Effector memory CD4-positive, alpha-beta T cell (primary cell): ENCODE data around the gene DUSP16.

Experiments
- DNase-seq, 3 donors: peaks; one replicate each; pipeline ENCODE4 v3.0.0-alpha.2; 2020
- H3K27ac ChIP-seq: 2 replicates; pipeline ENCODE4 v1.7.0; 2013; ENCODE audit warnings: mild to moderate bottlenecking, low read length, moderate library complexity; ENCODE audit not compliant: insufficient read depth, poor library complexity, severe bottlenecking
- H3K27me3 ChIP-seq: replicated peaks from 2 replicates; pipeline ENCODE4 v1.7.0; 2013; ENCODE audit warnings: mild to moderate bottlenecking, low read length; ENCODE audit not compliant: insufficient read depth, control insufficient read depth, poor library complexity, severe bottlenecking
- H3K36me3 ChIP-seq: 2 replicates; pipeline ENCODE4 v1.7.0; 2013; ENCODE audit warnings: mild to moderate bottlenecking, low read length, moderate library complexity; ENCODE audit not compliant: control insufficient read depth, insufficient read depth
- H3K4me1 ChIP-seq: 2 replicates; pipeline ENCODE4 v1.7.0; 2013; ENCODE audit warnings: low read length, mild to moderate bottlenecking; ENCODE audit not compliant: control insufficient read depth, insufficient read depth, poor library complexity, severe bottlenecking
- H3K4me3 ChIP-seq: 2 replicates; pipeline ENCODE4 v1.7.0; 2013; ENCODE audit warnings: low read length, low read depth, mild to moderate bottlenecking; ENCODE audit not compliant: insufficient read depth, poor library complexity, severe bottlenecking
- H3K9me3 ChIP-seq: 2 replicates; pipeline ENCODE4 v1.7.0; 2013; ENCODE audit warnings: mild to moderate bottlenecking, low read length, moderate library complexity; ENCODE audit not compliant: control insufficient read depth

The DUSP16 gene

GRCh38 chr12:12425001-12425400, 137.7 kb downstream of the DUSP16 start:
- no peak overlapping the region for H3K27ac ChIP-seq
- peaks cover 8% of the 10 kb centered on the region for H3K4me1 ChIP-seq
- no peaks in the 10 kb centered on the region for H3K36me3 ChIP-seq
- no peaks in the 10 kb centered on the region for H3K9me3 ChIP-seq
- H3K27me3 ChIP-seq = no peaks in the 10 kb centered on the region
- DNase-seq = no peak
- no peak overlapping the region for H3K4me3 ChIP-seq
